Bronchial epithelial cell (primary cell): Measurements from ENCODE around the gene IMMT. TPM values are rescaled to one million over a fixed set of nuclear protein-coding genes. Genes with fewer than 3 reads are reported as not detected.

Source experiments
- DNase-seq: peaks from one replicate; pipeline ENCODE4 v3.0.0-alpha.2; 2010; ENCODE audit warnings: low read depth
- FAIRE-seq: peaks from 2 replicates; lab custom pipeline; 2011; peaks lifted over from hg19 to GRCh38; lab: Jason Lieb, UNC
- H3K27me3 ChIP-seq: 2 replicates; pipeline ENCODE4 v1.5.1; 2011; ENCODE audit warnings: low read length; ENCODE audit not compliant: control insufficient read depth, insufficient read depth
- H3K36me3 ChIP-seq: 2 replicates; pipeline ENCODE4 v1.5.1; 2011; ENCODE audit warnings: low read length; ENCODE audit not compliant: control insufficient read depth, insufficient read depth
- H3K4me3 ChIP-seq: 2 replicates; pipeline ENCODE4 v1.5.1; 2011; ENCODE audit warnings: mild to moderate bottlenecking, low read depth, low read length, control low read depth
- CTCF ChIP-seq: IDR thresholded peaks from 2 replicates; pipeline ENCODE4 v1.5.1; 2011; ENCODE audit warnings: mild to moderate bottlenecking, moderate library complexity, low read length, control low read depth, inconsistent platforms; ENCODE audit not compliant: insufficient read depth, severe bottlenecking
- total RNA-seq: library from RNA; depleted of rRNA; stranded (reverse); fragments of >200 nt; gene quantifications from 2 replicates; pipeline ENCODE4 v1.2.1, GENCODE V29; 2014

Gene IMMT
- total RNA-seq, 1 donor from 2014 or later, result 32.4 TPM

- Histone ChIP-seq H3K36me3 (peaks cover 25% of the 10 kb centered on the region), H3K4me3 (no peak overlapping the region), H3K27me3 (no peaks in the 10 kb centered on the region)
- DNase-seq (no peak), FAIRE-seq (no peak)
- TF ChIP-seq CTCF, result no peak
Measured at GRCh38 chr2:86123328-86123925, 71.8 kb downstream of the IMMT start.

GRCh38 chr2:86118130-86118529 is 77.1 kb downstream of the IMMT start:
- Histone ChIP-seq H3K36me3 (peaks cover 30% of the 10 kb centered on the region), H3K27me3 (no peaks in the 10 kb centered on the region), H3K4me3 (no peak overlapping the region)
- TF ChIP-seq CTCF, result no peak
- DNase-seq (no peak), FAIRE-seq (no peak)

- Histone ChIP-seq H3K36me3 (peaks cover 9% of the 10 kb centered on the region), H3K27me3 (no peaks in the 10 kb centered on the region), H3K4me3 (peak overlapping the region; percentile 92)
- no peak for TF ChIP-seq CTCF
- DNase-seq (peak; percentile 4), FAIRE-seq (no peak)
Measured at GRCh38 chr2:86107031-86107430, 88.2 kb downstream of the IMMT start.

- H3K4me3 ChIP-seq, result peak within 1 kb of the TSS; percentile 92
- TF ChIP-seq CTCF, result no peak
- no peaks in the 10 kb centered on the region for H3K27me3 ChIP-seq
- FAIRE-seq (no peak), DNase-seq (peak; percentile 95)
- H3K36me3 ChIP-seq, result peaks cover 9% of the 10 kb centered on the region
Measured at GRCh38 chr2:86105969-86106945, 89.0 kb downstream of the IMMT start, which contains the start of gene PTCD3. TSS of gene PTCD3 (plus strand) at chr2:86106235. CDS start at chr2:86106248, 13 bp downstream.

- peak within 1 kb of the TSS; percentile 92 for H3K4me3 ChIP-seq
- DNase-seq (peak; percentile 89), FAIRE-seq (no peak)
- H3K27me3 ChIP-seq, result no peaks in the 10 kb centered on the region
- peaks cover 5% of the 10 kb centered on the region for H3K36me3 ChIP-seq
- TF ChIP-seq CTCF, result peak; percentile 17
Measured at GRCh38 chr2:86105252-86105968, 89.9 kb downstream of the IMMT start, which contains the start of gene POLR1A. TSS of gene POLR1A (minus strand) at chr2:86105886. CDS start at chr2:86105776, 110 bp downstream.
